Central memory CD4-positive, alpha-beta T cell (primary cell): ENCODE measurements around the gene FOXP2.

Experiments
- DNase-seq: peaks from one replicate; pipeline ENCODE4 v3.0.0; 2022

FOXP2 gene

GRCh38 chr7:114659409-114660125, 245.0 kb downstream of the FOXP2 start:
- no peak for DNase-seq

- DNase-seq = no peak
Observed at GRCh38 chr7:114660126-114660486, 245.5 kb downstream of the FOXP2 start.

- DNase-seq = no peak
Observed at GRCh38 chr7:114660753-114661152, 246.1 kb downstream of the FOXP2 start.

GRCh38 chr7:114662002-114662677, 247.5 kb downstream of the FOXP2 start:
- no peak for DNase-seq

- no peak for DNase-seq
Observed at GRCh38 chr7:114663502-114663901, 248.9 kb downstream of the FOXP2 start.

- DNase-seq = no peak
Observed at GRCh38 chr7:114670676-114671075, 256.1 kb downstream of the FOXP2 start.

GRCh38 chr7:114671563-114672123, 257.0 kb downstream of the FOXP2 start:
- no peak for DNase-seq

- DNase-seq = no peak
Observed at GRCh38 chr7:114678116-114678515, 263.5 kb downstream of the FOXP2 start.

- no peak for DNase-seq
Observed at GRCh38 chr7:114687238-114687637, 272.6 kb downstream of the FOXP2 start.

GRCh38 chr7:114688443-114689055, 273.9 kb downstream of the FOXP2 start:
- DNase-seq = no peak

GRCh38 chr7:114689406-114689805, 274.8 kb downstream of the FOXP2 start:
- no peak for DNase-seq

GRCh38 chr7:114691605-114692004, 277.0 kb downstream of the FOXP2 start:
- no peak for DNase-seq

- DNase-seq = no peak
Observed at GRCh38 chr7:114695182-114695581, 280.6 kb downstream of the FOXP2 start.

GRCh38 chr7:114700247-114700928, 285.8 kb downstream of the FOXP2 start:
- DNase-seq = no peak

GRCh38 chr7:114703677-114704076, 289.1 kb downstream of the FOXP2 start:
- DNase-seq = no peak

GRCh38 chr7:114708646-114709045, 294.0 kb downstream of the FOXP2 start:
- no peak for DNase-seq

- no peak for DNase-seq
Observed at GRCh38 chr7:114710499-114710898, 295.9 kb downstream of the FOXP2 start.

- no peak for DNase-seq
Observed at GRCh38 chr7:114711241-114711640, 296.6 kb downstream of the FOXP2 start.

- no peak for DNase-seq
Observed at GRCh38 chr7:114715907-114716306, 301.3 kb downstream of the FOXP2 start.

- no peak for DNase-seq
Observed at GRCh38 chr7:114718861-114719260, 304.2 kb downstream of the FOXP2 start.

- DNase-seq = no peak
Observed at GRCh38 chr7:114720725-114721124, 306.1 kb downstream of the FOXP2 start.

GRCh38 chr7:114722562-114722961, 307.9 kb downstream of the FOXP2 start:
- no peak for DNase-seq

- no peak for DNase-seq
Observed at GRCh38 chr7:114723308-114723707, 308.7 kb downstream of the FOXP2 start.
